Measurements from ENCODE around the gene PLN.

PLN gene

GRCh38 chr6:118580585-118581419, 32.7 kb downstream of the PLN start:
- no peak for DNase-seq (ENCODE audit: low read depth)

GRCh38 chr6:118581489-118581959, 33.4 kb downstream of the PLN start:
- DNase-seq (ENCODE audit: low read depth) = no peak

- no peak for DNase-seq (ENCODE audit: low read depth)
These were observed 36.8 kb downstream of the PLN start for GRCh38 chr6:118584911-118585310.

- no peak for DNase-seq (ENCODE audit: low read depth)
These were observed 38.8 kb downstream of the PLN start for GRCh38 chr6:118586746-118587485.

GRCh38 chr6:118588626-118589025, 40.5 kb downstream of the PLN start:
- no peak for DNase-seq (ENCODE audit: low read depth)

GRCh38 chr6:118589186-118589585, 41.1 kb downstream of the PLN start:
- no peak for DNase-seq (ENCODE audit: low read depth)

- no peak for DNase-seq (ENCODE audit: low read depth)
These were observed 41.7 kb downstream of the PLN start for GRCh38 chr6:118589649-118590365.

GRCh38 chr6:118591897-118592296, 43.8 kb downstream of the PLN start:
- no peak for DNase-seq (ENCODE audit: low read depth)

GRCh38 chr6:118594877-118595276, 46.8 kb downstream of the PLN start:
- no peak for DNase-seq (ENCODE audit: low read depth)

GRCh38 chr6:118596774-118597320, 48.8 kb downstream of the PLN start:
- DNase-seq (ENCODE audit: low read depth) = no peak

GRCh38 chr6:118597636-118598035, 49.5 kb downstream of the PLN start:
- no peak for DNase-seq (ENCODE audit: low read depth)

GRCh38 chr6:118598324-118598723, 50.2 kb downstream of the PLN start:
- DNase-seq (ENCODE audit: low read depth) = no peak

GRCh38 chr6:118602300-118602699, 54.2 kb downstream of the PLN start:
- DNase-seq (ENCODE audit: low read depth) = no peak

GRCh38 chr6:118603372-118603771, 55.3 kb downstream of the PLN start:
- DNase-seq (ENCODE audit: low read depth) = no peak

- DNase-seq (ENCODE audit: low read depth) = no peak
These were observed 58.2 kb downstream of the PLN start for GRCh38 chr6:118606268-118606667.

- no peak for DNase-seq (ENCODE audit: low read depth)
These were observed 58.8 kb downstream of the PLN start for GRCh38 chr6:118606858-118607257.
